H54 (cell line): ENCODE data around the gene CCT7.
"Not testable (repeated sequence)": the region's sequence is repeated elsewhere in the genome, so short reads cannot be mapped to it uniquely, and the experiment has no call there.

Source experiments
- DNase-seq: peaks from one replicate; pipeline ENCODE4 v3.0.0; 2011; ENCODE audit warnings: low spot score, mixed read lengths; ENCODE audit not compliant: insufficient read length
- FAIRE-seq: peaks from 3 replicates; lab custom pipeline; 2011; peaks lifted over from hg19 to GRCh38; lab: Jason Lieb, UNC
- POLR2A ChIP-seq: IDR thresholded peaks from 2 replicates; pipeline ENCODE4 v1.6.1; 2011; ENCODE audit warnings: low read depth, mild to moderate bottlenecking, low read length

CCT7 gene

DNA sequence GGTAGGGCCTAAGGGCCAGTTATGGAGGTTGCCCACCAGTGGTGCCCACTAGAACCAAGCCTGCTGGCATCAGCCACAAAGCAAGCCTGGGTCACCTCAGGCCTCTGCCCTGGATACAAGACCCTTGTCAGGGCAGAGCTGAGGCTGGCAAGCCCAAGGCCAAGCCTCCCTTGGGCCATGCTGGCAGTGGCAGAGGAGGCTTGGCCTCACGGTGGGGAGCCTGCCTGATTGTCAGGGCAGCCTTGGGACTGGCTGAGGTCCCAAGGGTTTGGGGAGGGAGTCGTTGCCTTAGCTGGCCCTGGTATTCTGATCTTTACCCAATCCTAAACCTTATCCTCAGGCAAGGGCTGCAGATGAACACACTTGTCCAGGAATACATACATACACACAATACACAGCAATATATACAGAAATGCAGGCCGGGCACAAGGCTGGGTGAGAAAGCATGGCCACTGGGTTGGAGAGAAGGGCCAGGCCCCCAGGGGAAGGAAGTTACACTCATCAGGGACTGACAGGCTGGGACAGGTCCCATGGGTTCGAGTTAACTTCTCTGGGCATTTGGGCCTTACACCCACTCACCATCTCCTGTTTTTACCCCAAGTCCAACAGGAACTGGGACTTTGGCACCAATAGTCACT is 21.0 kb downstream of the CCT7 start:
- DNase-seq (no peak), FAIRE-seq (no peak)
- no peak for TF ChIP-seq POLR2A

DNA sequence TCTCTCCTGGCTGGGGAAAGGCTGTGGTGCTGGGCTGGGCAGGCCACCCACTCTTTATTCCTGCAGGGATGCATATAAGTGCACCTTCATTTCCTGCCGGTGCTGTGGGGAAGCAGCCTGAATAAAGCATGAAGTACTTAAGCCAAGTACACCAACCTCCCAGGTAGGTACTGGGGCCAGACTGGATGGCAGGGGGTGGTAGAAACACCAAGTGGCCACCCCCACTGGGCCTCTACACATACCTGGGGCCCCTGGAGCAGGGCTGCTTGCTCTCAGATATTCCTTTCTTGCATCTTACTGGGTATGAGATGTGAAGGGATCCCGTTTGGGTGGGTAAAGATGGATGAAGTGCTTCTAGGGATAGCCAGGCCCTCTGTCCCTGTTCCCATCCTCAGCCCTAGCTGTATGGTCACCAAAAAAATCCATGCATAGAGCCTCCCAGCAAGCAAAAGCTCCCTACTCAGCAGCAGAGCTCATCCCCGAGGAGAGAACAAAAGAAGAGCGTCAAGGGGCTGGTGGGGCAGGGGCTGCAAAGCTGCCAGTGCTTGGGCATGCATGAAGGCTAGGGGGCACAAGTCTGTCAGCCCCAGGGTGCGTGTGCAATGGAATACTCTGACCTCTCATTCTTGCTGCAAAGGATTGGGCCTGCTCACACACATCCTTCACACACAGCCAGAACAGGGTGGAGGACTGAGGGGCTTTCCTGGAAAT is 22.0 kb downstream of the CCT7 start:
- DNase-seq (no peak), FAIRE-seq (no peak)
- TF ChIP-seq POLR2A: no peak

DNA sequence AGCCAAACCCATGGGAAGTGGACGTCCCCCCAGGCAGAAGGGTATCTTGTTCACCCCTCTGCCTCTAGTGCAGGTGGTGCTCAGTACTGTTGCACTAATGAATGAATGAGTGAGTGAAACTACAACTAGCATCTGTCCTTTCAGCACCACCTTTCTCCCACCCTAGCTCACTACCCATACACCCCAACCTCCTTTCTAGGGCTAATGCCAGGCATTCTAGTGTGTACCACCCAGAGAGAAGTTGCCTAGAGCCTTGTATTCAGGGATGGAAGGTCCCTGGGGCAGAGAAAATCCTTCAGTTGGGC is 22.5 kb downstream of the CCT7 start:
- no peak for DNase-seq
- FAIRE-seq: no peak
- no peak for TF ChIP-seq POLR2A

DNA sequence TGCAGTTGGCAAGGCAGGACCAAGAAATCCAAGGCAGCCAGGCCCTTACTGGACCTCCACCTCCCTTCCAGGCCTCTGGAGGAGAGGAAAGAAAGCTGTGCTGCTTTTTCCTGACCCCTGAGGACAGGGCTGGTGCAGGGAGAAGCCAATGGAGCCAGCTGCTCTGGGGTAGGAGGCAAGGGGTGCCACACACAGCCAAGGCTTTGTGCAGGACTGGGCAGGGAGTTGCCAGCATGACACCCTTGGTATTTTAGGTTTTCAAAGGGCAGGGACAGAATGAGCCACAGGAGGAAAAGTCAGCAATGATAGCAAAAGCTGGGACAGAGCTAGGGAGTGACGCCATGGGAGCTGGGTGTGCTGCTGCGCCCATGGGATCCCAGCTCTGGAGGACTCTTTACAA is 22.9 kb downstream of the CCT7 start:
- DNase-seq: no peak
- no peak for FAIRE-seq
- no peak for TF ChIP-seq POLR2A

DNA sequence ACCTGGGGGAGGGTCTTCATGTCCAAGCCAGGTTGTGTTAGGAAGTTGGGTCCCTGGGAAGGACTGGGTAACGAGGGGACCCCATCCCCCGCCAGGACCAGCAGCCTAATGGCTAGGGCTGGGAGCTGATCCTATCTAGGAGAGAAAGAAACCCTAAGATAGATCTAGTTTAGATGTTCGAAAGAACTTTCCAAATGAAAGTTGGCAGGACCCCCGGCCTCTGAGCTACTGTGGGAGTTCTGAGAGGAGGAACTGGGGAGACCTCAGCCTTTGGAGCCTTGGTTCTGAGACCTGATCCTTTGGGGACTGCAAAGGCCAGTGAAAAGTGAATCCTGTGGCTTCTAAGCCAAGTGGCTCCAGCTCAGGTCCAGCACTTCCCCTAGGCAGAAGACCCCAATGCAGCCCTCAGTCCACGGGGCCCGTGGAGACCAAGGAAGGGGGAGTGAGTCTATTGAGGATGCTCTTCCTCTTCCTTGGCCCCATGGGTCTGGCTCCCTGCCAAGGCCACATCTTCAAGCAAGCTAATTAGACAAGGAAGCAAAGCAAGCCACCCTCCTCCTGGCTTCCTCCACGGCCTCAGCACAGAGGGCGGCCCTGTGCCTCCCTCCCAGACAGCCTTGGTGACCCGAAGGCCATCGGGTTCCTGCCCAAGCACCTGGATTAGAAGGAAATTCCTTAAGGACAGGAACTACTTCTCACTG is 23.5 kb downstream of the CCT7 start:
- DNase-seq (no peak), FAIRE-seq (no peak)
- TF ChIP-seq POLR2A: no peak

DNA sequence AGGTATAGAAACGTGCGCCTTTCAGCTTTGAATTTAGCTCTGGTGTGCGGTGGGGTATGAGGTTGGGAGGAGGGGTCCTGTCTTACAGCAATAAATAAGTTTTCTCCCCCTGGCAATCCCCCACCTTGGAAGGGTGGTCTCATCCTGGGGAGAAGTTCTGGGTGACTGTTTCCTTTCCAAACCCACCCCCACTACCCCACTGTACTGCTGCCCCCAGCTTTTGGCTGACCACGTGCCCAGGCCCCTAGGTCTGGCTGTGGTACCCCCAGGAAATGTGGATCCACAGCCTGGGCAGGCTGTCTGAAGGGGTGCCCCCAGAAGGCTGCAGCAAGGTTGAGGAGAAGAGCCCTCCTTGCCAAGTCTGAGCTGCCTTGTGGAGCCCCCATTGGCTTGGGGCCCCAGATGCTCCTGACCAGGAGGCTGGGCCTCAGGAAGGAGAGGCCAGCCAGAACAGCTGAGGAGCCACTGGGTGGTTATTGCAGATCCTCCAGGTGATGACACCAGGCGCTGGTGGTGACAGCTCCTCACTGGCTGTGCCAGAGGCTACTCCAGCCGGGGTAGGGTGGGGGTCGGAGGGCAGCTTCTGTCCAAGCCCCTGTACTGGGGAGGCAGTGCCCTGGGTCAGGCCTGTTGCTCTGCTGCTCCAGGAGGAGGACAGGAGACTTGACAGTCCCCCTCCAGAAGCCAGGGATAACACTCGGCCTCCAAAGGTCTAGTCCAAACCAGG is 24.2 kb downstream of the CCT7 start:
- TF ChIP-seq POLR2A: no peak
- no peak for FAIRE-seq
- no peak for DNase-seq

DNA sequence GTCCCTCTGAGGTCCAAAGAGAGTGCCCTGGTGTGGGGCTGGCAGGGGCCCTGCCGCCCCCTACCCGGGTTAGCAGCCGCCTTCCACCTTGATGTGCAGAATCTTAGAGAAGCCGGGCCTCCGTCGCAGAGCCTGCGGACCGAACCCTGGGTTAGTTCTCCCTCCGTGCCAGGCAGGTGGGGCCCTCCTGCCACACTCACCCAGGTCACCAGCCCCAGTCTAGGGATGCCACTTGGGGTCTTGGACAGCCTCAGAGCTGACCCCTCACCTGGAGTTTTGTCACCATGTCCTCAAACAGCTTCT is 24.8 kb downstream of the CCT7 start:
- DNase-seq (no peak), FAIRE-seq (no peak)
- TF ChIP-seq POLR2A: no peak

DNA sequence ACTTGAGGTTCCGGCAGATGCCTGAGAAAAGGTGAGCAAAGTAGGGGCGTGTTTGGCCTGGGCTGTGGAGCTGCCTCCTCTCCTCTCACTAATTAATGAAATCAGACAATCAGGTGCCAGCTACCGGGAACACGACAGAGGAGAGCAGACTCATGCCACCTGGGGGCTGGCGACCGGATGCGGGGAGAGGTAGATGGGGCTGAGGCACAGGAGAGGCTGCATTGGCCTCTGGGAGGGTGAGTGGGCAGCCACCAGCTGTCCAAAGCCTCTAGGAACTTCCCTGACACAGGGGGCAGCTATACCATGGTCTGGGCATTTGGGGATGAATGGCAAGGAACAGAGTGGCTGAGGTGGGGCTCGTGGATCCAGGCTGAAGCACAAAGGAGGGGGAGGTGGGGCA is 25.2 kb downstream of the CCT7 start:
- FAIRE-seq: no peak
- no peak for DNase-seq
- TF ChIP-seq POLR2A: no peak

DNA sequence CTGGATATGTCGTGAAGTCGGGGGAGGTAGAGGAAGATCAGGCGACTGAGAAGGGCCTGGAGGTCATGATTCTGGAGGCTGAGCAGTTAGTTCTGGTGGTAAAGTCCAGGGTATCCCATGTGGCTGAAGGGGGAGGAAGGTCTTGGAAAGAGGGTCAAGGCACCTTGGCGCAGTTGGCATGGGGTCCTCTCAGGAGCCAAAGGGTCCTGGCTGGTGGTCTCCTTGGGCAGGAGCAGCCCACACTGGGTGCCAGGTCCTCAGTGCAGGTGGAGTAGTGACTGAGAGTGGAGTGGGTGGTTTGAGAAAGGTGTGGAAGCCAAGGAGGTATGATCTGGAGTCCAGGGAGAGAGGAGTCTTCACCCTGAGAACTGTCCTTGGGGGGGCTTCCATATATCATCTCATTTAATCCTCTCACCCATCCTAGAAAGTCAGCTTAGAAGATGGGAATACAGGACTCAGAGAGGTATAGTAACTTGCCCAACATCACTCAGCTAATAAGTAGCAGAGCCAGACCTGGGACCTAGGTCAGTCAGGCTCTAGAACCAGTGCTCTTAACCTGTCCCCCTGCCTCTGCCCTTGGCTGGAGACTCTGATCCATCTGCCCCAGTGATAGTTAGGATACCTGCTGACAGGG is 25.7 kb downstream of the CCT7 start:
- FAIRE-seq (no peak), DNase-seq (no peak)
- TF ChIP-seq POLR2A: no peak

DNA sequence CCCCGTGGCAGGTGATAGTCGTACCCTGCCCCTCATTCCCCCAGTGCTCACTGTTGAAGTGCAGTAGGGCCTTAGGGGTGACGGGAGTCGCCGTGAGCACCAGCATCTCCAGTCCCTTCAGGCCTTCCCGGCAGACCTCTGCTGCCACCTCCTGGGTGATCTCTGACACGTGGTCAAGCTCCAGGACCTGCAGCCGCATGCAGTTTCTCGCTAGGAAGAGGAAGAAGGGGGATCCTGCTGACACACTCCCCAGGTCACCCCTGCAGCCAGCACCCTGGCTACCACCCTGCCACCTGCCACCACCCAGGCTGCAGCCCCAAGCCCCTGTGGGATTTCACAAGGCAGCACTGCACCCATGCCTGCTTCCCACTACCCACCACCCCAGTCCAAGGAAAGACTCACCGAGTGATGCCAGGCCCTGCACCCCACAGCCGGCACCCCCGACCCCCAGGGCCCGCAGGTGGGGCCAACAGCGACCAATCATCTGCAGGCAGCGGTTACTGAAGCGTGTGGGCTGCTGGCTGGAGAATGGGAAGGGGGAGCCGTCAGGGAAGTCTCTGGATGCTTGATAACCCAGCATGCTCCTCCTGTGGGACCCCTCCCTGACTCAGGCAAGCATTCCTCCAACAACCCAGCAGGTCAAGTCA is 26.4 kb downstream of the CCT7 start:
- FAIRE-seq: no peak
- TF ChIP-seq POLR2A: no peak
- DNase-seq: peak; percentile 68

DNA sequence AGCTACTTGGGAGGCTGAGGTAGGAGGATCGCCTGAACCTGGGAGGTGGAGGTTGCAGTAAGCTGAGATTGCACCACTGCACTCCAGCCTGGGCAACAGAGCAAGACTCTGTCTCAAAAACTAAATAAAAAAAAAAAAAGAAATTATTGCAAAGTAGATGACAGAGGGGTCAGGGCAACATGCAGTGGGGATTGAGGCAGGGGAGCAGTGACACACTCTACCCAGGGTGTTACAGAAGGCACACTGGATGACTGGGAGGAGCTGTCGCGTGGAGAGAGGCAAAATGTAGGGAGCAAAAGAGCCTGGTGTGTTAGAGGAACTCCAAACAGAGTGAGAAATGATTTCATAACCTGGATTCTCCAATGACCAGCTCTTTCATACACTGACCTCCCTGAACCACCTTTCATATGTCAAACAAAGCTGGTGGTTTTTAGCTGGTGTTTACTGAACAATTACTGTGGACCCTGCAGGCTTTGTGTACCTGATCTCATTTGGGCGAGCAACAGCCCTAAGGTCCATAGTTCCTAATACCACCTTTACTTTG is 28.1 kb downstream of the CCT7 start:
- no peak for DNase-seq
- TF ChIP-seq POLR2A: no peak
- FAIRE-seq: no peak

DNA sequence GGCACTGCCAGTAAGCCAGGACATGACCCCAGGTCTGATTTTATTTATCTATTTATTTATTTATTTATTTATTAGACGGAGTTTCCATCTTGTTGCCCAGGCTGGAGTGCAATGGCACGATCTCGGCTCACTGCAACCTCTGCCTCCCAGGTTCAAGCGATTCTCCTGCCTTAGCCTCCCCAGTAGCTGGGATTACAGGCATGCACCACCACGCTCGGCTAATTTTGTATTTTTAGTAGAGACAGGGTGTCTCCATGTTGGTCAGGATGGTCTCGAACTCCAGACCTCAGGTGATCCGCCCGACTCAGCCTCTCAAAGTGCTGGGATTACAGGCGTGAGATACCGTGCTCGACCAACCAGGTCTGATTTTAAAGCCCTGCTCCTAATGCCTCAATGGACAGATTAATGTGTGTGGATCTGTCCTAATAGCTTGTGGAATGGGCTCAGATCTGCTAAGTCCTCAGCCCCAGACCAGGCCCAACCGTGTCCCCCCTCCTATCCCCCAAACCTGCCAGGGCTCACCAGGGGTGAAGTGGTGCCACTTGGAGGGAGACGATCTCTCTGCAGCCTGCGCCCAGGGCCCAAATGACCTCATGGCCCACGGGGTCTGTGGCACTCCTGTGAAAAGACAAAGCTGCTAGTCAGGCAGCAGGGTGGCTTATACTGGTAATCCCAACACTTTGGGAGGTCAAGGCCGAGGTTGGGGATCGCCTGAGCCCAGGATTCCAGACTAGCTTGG is 28.8 kb downstream of the CCT7 start:
- not testable (repeated sequence) for DNase-seq, FAIRE-seq
